ENCODE measurements around the gene IGF1R.

IGF1R gene

GRCh38 chr15:98715401-98715800 is 67.1 kb downstream of the IGF1R start:
- peaks cover 32% of the 10 kb centered on the region for H3K4me1 ChIP-seq (ENCODE audit: low read depth, poor library complexity, severe bottlenecking)
- no peak overlapping the region for H3K27ac ChIP-seq
- H3K36me3 ChIP-seq (ENCODE audit: insufficient read depth): no peaks in the 10 kb centered on the region; the same call in 1 of the 2 replicates
- H4K20me1 ChIP-seq (ENCODE audit: insufficient read depth): peaks cover 35% of the 10 kb centered on the region; the same call in 1 of the 2 replicates
- H3K27me3 ChIP-seq (ENCODE audit: insufficient read depth, low read depth): no peaks in the 10 kb centered on the region
- peaks cover 95% of the 10 kb centered on the region for H3K79me2 ChIP-seq (ENCODE audit: insufficient read depth, low read depth)
- no peak overlapping the region for H2AFZ ChIP-seq (ENCODE audit: low read depth)
- no peak overlapping the region for H3K4me3 ChIP-seq (IDR thresholded peaks at IDR 0.05; ENCODE audit: insufficient read depth, low read depth, low read length)
- no peak overlapping the region for H3K9ac ChIP-seq
- no peak for TF ChIP-seq CTCF (conservative IDR thresholded peaks at IDR 0.05; ENCODE audit: low read depth, low read length)
- H3K4me2 ChIP-seq: no peak overlapping the region

GRCh38 chr15:98715890-98716443 is 67.6 kb downstream of the IGF1R start:
- peaks cover 39% of the 10 kb centered on the region for H4K20me1 ChIP-seq (ENCODE audit: insufficient read depth)
- no peak overlapping the region for H3K27ac ChIP-seq
- peaks cover 99% of the 10 kb centered on the region for H3K79me2 ChIP-seq (ENCODE audit: insufficient read depth, low read depth)
- H2AFZ ChIP-seq (ENCODE audit: low read depth): no peak overlapping the region
- H3K4me1 ChIP-seq (ENCODE audit: low read depth, poor library complexity, severe bottlenecking): peaks cover 32% of the 10 kb centered on the region
- no peak overlapping the region for H3K9ac ChIP-seq
- no peaks in the 10 kb centered on the region for H3K27me3 ChIP-seq (ENCODE audit: insufficient read depth, low read depth)
- H3K4me2 ChIP-seq: no peak overlapping the region
- H3K4me3 ChIP-seq (IDR thresholded peaks at IDR 0.05; ENCODE audit: insufficient read depth, low read depth, low read length): no peak overlapping the region
- no peak for TF ChIP-seq CTCF (conservative IDR thresholded peaks at IDR 0.05; ENCODE audit: low read depth, low read length)
- no peaks in the 10 kb centered on the region; the same call in 1 of the 2 replicates for H3K36me3 ChIP-seq (ENCODE audit: insufficient read depth)

- TF ChIP-seq CTCF (conservative IDR thresholded peaks at IDR 0.05; ENCODE audit: low read depth, low read length): no peak
- Histone ChIP-seq H3K79me2 (ENCODE audit: insufficient read depth, low read depth) (peaks cover 99% of the 10 kb centered on the region), H3K4me3 (IDR thresholded peaks at IDR 0.05; ENCODE audit: insufficient read depth, low read depth, low read length) (no peak overlapping the region), H3K36me3 (ENCODE audit: insufficient read depth) (no peaks in the 10 kb centered on the region), H3K4me2 (no peak overlapping the region), H2AFZ (ENCODE audit: low read depth) (no peak overlapping the region), H4K20me1 (ENCODE audit: insufficient read depth) (peaks cover 35% of the 10 kb centered on the region), H3K27ac (no peak overlapping the region), H3K4me1 (ENCODE audit: low read depth, poor library complexity, severe bottlenecking) (peaks cover 30% of the 10 kb centered on the region), H3K9ac (no peak overlapping the region), H3K27me3 (ENCODE audit: insufficient read depth, low read depth) (no peaks in the 10 kb centered on the region)
Measured at GRCh38 chr15:98717371-98717770, 69.0 kb downstream of the IGF1R start.

GRCh38 chr15:98717942-98718341 is 69.6 kb downstream of the IGF1R start:
- Histone ChIP-seq H3K4me1 (ENCODE audit: low read depth, poor library complexity, severe bottlenecking) (peaks cover 24% of the 10 kb centered on the region), H4K20me1 (ENCODE audit: insufficient read depth) (peaks cover 32% of the 10 kb centered on the region), H3K27me3 (ENCODE audit: insufficient read depth, low read depth) (no peaks in the 10 kb centered on the region), H3K9ac (no peak overlapping the region), H3K36me3 (ENCODE audit: insufficient read depth) (no peaks in the 10 kb centered on the region), H3K27ac (no peak overlapping the region), H2AFZ (ENCODE audit: low read depth) (no peak overlapping the region), H3K4me2 (no peak overlapping the region), H3K4me3 (IDR thresholded peaks at IDR 0.05; ENCODE audit: insufficient read depth, low read depth, low read length) (no peak overlapping the region), H3K79me2 (ENCODE audit: insufficient read depth, low read depth) (peaks cover 99% of the 10 kb centered on the region)
- no peak for TF ChIP-seq CTCF (conservative IDR thresholded peaks at IDR 0.05; ENCODE audit: low read depth, low read length)

Data from KMS-11 (cell line).